GM12892 (cell line): ENCODE measurements around the gene LYPD1.

Experiments used
- POLR2A ChIP-seq: IDR thresholded peaks from 2 replicates; pipeline ENCODE4 v1.6.1; 2011; ENCODE audit warnings: low read depth, low read length, control low read depth
- POLR2AphosphoS5 ChIP-seq: IDR thresholded peaks from 2 replicates; pipeline ENCODE4 v1.6.1; 2011; ENCODE audit warnings: low read depth, low read length, control low read depth
- TAF1 ChIP-seq: IDR thresholded peaks from 2 replicates; pipeline ENCODE4 v1.6.1; 2011; ENCODE audit warnings: low read depth, mild to moderate bottlenecking, control low read depth, low read length, borderline replicate concordance

- TF ChIP-seq POLR2A (no peak), TAF1 (no peak), POLR2AphosphoS5 (no peak)
Measured at GRCh38 chr2:132716954-132717353, 46.9 kb upstream of the LYPD1 start.
